Natural killer cell (primary cell): ENCODE measurements around the gene TM9SF4. TPM values are rescaled to one million over a fixed set of nuclear protein-coding genes. Genes with fewer than 3 reads are reported as not detected.
A peak's percentile ranks its signal among the peaks of the same experiment; 100 is the strongest.

Source experiments
- ATAC-seq, 3 donors: fragments of 150-1000 bp in 2 of 3; fragments of 200-7000 bp in 1 of 3; cut with Tn5 transposase; 1 replicate in 1 of 3; 2 replicates in 2 of 3; pipeline ENCODE4 v1.10.0; 2021; ENCODE audit warnings: mild to moderate bottlenecking in 2 of 3, moderate library complexity in 2 of 3
- DNase-seq, 2 donors: peaks; one replicate each; pipeline versions ENCODE4 v3.0.0 to v3.0.0-alpha.2; 2013 to 2021; ENCODE audit warnings: mixed read lengths in 1 of 2
- H3K27ac ChIP-seq: one replicate; pipeline ENCODE4 v1.5.1; 2013; ENCODE audit warnings: mild to moderate bottlenecking, low read length
- H3K27me3 ChIP-seq: one replicate; pipeline ENCODE4 v1.6.1; 2013; ENCODE audit warnings: low read length; ENCODE audit not compliant: control insufficient read depth, insufficient read depth
- H3K36me3 ChIP-seq: one replicate; pipeline ENCODE4 v1.6.1; 2013; ENCODE audit warnings: low read length; ENCODE audit not compliant: control insufficient read depth, insufficient read depth
- H3K4me1 ChIP-seq: one replicate; pipeline ENCODE4 v1.6.1; 2013; ENCODE audit warnings: low read length; ENCODE audit not compliant: control insufficient read depth, insufficient read depth
- H3K4me3 ChIP-seq: one replicate; pipeline ENCODE4 v1.5.1; 2013; ENCODE audit warnings: low read length
- H3K9me3 ChIP-seq: one replicate; pipeline ENCODE4 v1.6.1; 2013; ENCODE audit warnings: low read length; ENCODE audit not compliant: control insufficient read depth, insufficient read depth
- H3K27ac Mint-ChIP-seq, 2 donors: one replicate each; pipeline ENCODE4 v1.8.0; 2022; ENCODE audit warnings: mild to moderate bottlenecking in 2 of 2, mixed read lengths in 2 of 2, moderate library complexity in 1 of 2
- H3K27me3 Mint-ChIP-seq, 2 donors: one replicate each; pipeline ENCODE4 v1.8.0; 2022; ENCODE audit warnings: low read depth in 2 of 2, mixed read lengths in 2 of 2
- H3K36me3 Mint-ChIP-seq: one replicate; pipeline ENCODE4 v1.8.0; 2022; ENCODE audit warnings: mixed read lengths
- H3K4me1 Mint-ChIP-seq, 2 donors: one replicate each; pipeline ENCODE4 v1.8.0; 2022; ENCODE audit warnings: mixed read lengths in 2 of 2
- H3K4me3 Mint-ChIP-seq: one replicate; pipeline ENCODE4 v1.8.0; 2022; ENCODE audit warnings: mild to moderate bottlenecking, moderate library complexity, mixed read lengths
- H3K9me3 Mint-ChIP-seq, 2 donors: one replicate each; pipeline ENCODE4 v1.8.0; 2022; ENCODE audit warnings: mixed read lengths in 2 of 2
- WGBS: methylation state at CpG from one replicate; pipeline ENCODE4 v1.1.7; 2013; ENCODE audit warnings: missing lambda C conversion rate; ENCODE audit not compliant: insufficient coverage; 5-methylcytosine and 5-hydroxymethylcytosine counted together
- intact Hi-C: fragments of 100-400 bp; cut with micrococcal nuclease; formaldehyde crosslinking; loops from one replicate; pipeline ENCODE4 v1.14.2; 2022
- total RNA-seq, 4 donors: library from RNA; stranded (reverse); fragments of 120-200 nt in 1 of 4; gene quantifications; one replicate each; pipeline versions ENCODE4 v1.2.3 to v1.2.4, GENCODE V29; 2013 to 2022
- TF ChIP-seq, protein P1 (sequence below): fragments of 200-600 bp; IDR thresholded peaks from one replicate; pipeline ENCODE4 v1.8.0; 2022; ENCODE audit warnings: antibody characterized with exemption

Gene TM9SF4
- total RNA-seq, 3 donors from 2014 or later (not counting 1 experiment from before 2014, with no cell fraction given), result 35.8 to 42.8 (median 41.2) TPM

DNA sequence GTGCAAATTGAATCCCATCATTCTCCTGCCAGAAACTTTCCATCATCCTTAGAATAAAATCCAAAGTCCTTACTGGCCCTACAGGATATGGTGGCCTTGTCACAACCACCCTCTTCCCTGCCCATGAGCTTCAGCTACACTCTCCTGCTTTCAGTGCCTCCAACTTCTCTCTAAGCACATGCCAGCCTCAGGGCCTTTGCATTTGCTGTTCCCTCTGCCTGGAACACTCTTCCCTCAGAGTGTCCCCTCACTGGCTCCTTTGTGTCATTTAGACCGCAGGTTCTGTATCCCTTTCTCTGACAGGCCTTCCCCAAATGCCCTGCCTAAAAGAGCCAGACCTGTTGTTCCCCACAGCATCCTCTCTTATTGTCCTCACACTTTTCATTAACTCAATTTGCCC lies 39.2 kb upstream of the TM9SF4 start:
- H3K4me1 Mint-ChIP-seq, result no peaks in the 10 kb centered on the region
- H3K4me3 ChIP-seq, result no peak overlapping the region
- no peak overlapping the region for H3K27ac ChIP-seq
- TF ChIP-seq, protein P1, sequence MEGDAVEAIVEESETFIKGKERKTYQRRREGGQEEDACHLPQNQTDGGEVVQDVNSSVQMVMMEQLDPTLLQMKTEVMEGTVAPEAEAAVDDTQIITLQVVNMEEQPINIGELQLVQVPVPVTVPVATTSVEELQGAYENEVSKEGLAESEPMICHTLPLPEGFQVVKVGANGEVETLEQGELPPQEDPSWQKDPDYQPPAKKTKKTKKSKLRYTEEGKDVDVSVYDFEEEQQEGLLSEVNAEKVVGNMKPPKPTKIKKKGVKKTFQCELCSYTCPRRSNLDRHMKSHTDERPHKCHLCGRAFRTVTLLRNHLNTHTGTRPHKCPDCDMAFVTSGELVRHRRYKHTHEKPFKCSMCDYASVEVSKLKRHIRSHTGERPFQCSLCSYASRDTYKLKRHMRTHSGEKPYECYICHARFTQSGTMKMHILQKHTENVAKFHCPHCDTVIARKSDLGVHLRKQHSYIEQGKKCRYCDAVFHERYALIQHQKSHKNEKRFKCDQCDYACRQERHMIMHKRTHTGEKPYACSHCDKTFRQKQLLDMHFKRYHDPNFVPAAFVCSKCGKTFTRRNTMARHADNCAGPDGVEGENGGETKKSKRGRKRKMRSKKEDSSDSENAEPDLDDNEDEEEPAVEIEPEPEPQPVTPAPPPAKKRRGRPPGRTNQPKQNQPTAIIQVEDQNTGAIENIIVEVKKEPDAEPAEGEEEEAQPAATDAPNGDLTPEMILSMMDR, result no peak
- WGBS, result 93% methylated on average over 1 of the region's 1 CpG
- no peaks in the 10 kb centered on the region for H3K27me3 ChIP-seq
- ATAC-seq, result no peak
- H3K4me1 ChIP-seq, result peaks cover 6% of the 10 kb centered on the region
- no peaks in the 10 kb centered on the region for H3K36me3 Mint-ChIP-seq
- H3K4me3 Mint-ChIP-seq, result no peak overlapping the region
- intact Hi-C loops, result no loop called here
- peak overlapping the region in 1 of 2 donors; percentile 42 for H3K27ac Mint-ChIP-seq
- DNase-seq, result no peak
- H3K9me3 Mint-ChIP-seq, result no peaks in the 10 kb centered on the region
- H3K27me3 Mint-ChIP-seq, result peaks cover 0 to 9% of the 10 kb centered on the region in 2 donors
- no peaks in the 10 kb centered on the region for H3K9me3 ChIP-seq
- H3K36me3 ChIP-seq, result no peaks in the 10 kb centered on the region

DNA sequence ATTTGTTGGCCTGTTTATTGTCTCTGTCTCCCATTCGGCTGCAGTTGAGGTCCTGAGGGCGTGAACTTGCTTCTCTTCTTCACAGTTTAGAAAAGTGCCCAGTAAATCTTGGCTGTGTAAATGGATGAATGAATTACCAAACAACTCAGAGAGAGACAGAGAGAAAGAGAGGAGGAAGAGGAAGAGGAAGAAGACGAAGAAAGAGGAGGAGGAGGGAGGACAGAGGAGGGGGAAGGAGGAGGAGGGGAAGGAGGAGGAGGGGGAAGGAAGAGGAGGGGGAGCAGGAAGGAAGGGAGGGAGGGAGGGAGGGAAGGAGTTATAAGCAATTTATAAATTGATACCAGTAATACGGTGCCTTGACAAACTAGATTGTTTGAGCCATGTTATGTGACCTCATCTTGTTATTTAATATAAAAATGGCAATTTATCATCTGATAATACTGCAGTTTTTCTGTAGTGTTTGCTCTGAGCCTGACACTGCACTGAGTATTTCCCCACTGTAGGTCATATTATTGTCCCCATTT lies 38.8 kb upstream of the TM9SF4 start:
- Histone ChIP-seq H3K27ac (no peak overlapping the region), H3K4me1 (peaks cover 6% of the 10 kb centered on the region), H3K27me3 (no peaks in the 10 kb centered on the region), H3K36me3 (no peaks in the 10 kb centered on the region), H3K9me3 (no peaks in the 10 kb centered on the region), H3K4me3 (no peak overlapping the region)
- DNase-seq, result no peak
- no peak for ATAC-seq
- Mint-ChIP-seq H3K4me3 (no peak overlapping the region), H3K27ac (no peak overlapping the region), H3K9me3 (no peaks in the 10 kb centered on the region), H3K27me3 (peaks cover 0 to 9% of the 10 kb centered on the region in 2 donors), H3K4me1 (no peaks in the 10 kb centered on the region), H3K36me3 (no peaks in the 10 kb centered on the region)
- TF ChIP-seq, protein P1, result no peak
- 61% methylated on average over 4 of the region's 4 CpGs for WGBS
- intact Hi-C loops, result no loop called here

- no peak overlapping the region for H3K4me3 ChIP-seq
- TF ChIP-seq, protein P1, result no peak
- H3K4me1 Mint-ChIP-seq, result no peaks in the 10 kb centered on the region
- H3K36me3 ChIP-seq, result no peaks in the 10 kb centered on the region
- no peaks in the 10 kb centered on the region for H3K27me3 ChIP-seq
- DNase-seq (no peak), ATAC-seq (no peak)
- H3K27me3 Mint-ChIP-seq, result peaks cover 3 to 9% of the 10 kb centered on the region in 2 donors
- H3K9me3 Mint-ChIP-seq, result no peaks in the 10 kb centered on the region
- no peak overlapping the region for H3K4me3 Mint-ChIP-seq
- intact Hi-C loops, result no loop called here
- no peaks in the 10 kb centered on the region for H3K36me3 Mint-ChIP-seq
- H3K9me3 ChIP-seq, result no peaks in the 10 kb centered on the region
- 87% methylated on average over 17 of the region's 17 CpGs for WGBS
- H3K27ac ChIP-seq, result no peak overlapping the region
- no peak overlapping the region for H3K27ac Mint-ChIP-seq
- H3K4me1 ChIP-seq, result peaks cover 6% of the 10 kb centered on the region
Measured at GRCh38 chr20:32071395-32072167, 37.9 kb upstream of the TM9SF4 start.
